Measurements from ENCODE around the gene SLAMF6.

DNA sequence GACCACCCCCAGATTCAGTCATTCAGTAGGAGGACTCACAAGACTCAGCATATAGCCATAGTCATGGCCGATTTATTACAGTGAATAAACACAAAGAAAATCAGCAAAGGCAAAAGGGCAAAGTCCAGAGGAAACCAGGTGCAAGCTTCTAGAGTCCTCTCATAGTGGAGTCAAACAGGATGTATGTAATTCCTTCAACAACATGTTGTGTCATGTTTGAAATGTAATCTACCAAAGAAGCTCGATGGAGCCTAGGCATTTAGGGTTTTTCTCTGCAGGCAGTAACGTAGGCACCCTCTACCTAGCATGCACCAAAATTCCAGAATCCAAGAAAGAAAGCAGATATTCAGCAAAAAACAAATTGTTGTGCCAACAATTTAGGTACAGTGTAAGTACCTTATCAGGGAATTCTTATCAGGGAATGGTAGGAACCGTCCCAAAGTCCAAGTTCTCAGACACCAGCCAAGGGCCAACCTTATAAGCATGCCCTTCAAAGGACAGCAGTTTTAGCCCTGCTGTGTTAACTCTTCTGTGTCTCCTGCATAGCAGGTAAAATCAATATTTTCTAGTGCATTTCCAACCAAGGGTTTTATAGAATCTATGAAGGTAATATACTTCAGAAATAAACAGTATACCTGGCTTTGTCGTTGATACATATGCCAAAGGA lies 16.1 kb upstream of the SLAMF6 start:
- TF ChIP-seq POLR2A (IDR thresholded peaks at IDR 0.05) (no peak), CTCF (IDR thresholded peaks at IDR 0.05) (no peak)
